Stimulated activated CD4-positive, alpha-beta T cell treated with anti-CD3 and anti-CD28 coated beads, Interleukin-1b, Interleukin-23, amount 100 ng/mL, for 24 hours (primary cell): ENCODE data around the gene BMP7.
"Not testable (repeated sequence)": the region's sequence is repeated elsewhere in the genome, so short reads cannot be mapped to it uniquely, and the experiment has no call there.

Source experiments
- DNase-seq, 4 experiments: peaks; one replicate each; pipeline ENCODE4 v3.0.0-alpha.2; 2020; ENCODE audit warnings: low read depth in 4 of 4, low spot score in 1 of 4

Gene BMP7

DNA sequence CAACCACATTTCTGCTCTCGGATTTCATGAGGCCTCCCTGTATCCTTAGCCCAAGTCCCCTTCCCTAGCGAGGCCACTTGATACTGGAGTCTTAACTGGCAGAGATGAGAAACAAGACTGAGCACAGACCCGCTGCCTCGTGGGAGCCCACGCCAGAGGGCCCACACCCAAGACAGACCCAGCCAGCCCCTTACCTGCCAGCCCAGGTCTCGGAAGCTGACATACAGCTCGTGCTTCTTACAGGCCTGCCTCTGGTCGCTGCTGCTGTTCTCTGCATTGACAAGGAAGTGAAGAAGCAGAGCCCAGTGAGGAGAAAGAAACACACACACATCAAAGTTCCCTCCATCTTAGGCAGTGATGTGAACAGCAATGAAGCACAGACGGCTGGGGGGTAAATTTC lies 91.7 kb downstream of the BMP7 start:
- DNase-seq = no peak

DNA sequence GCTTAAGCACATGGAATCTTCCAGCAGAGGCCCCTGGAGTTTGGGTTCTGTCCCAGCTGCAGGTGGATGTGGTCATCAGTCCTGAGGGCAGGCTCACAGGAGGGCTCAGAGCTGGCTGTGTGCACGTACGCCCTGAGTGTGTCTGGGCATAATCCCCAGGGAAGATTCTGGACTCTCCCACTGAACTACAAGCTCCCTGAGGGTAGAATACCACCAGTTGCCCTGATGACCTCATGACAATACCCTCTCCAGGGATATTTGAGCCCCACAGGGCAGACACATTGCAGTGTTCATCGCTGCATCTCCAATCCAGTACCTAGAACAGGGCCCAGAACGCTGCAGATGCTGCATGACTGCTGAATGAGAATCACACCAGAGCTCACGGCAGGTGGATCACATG lies 92.5 kb downstream of the BMP7 start:
- no peak for DNase-seq

DNA sequence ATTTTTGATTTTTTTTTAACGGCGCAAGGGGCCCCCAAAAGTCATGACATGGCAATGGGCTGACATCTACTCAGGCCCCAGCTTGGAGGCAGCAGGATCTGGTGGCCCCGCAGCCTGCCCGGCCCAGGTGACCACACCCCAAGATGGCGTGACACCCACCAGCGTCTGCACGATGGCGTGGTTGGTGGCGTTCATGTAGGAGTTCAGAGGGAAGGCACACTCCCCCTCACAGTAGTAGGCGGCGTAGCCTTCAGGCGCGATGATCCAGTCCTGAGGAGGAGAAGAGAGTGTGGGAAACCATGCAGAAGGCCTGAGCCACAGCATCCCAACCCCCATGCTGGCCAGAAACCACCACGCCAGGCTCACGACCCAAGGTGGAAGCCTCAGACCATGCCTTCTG lies 93.4 kb downstream of the BMP7 start:
- DNase-seq = no peak

DNA sequence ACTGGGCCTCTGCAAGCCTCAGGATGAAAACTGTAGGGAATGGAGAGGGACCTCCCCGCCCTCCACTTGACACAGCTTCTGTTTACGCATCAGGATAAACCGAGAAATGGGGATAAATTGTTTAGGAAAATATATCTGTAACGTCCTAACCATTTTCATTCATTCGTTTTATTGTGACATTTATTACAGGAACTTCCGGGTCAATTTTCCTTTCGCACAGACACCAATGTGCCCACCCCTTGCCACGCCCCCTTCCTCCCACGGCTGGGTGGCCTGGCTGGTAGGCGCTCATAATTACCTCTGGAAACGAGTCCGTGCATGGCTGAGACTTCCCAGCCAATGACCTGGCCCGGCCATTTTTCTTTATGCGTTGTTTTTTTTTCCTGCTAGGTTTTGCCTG lies 96.1 kb downstream of the BMP7 start:
- no peak for DNase-seq

DNA sequence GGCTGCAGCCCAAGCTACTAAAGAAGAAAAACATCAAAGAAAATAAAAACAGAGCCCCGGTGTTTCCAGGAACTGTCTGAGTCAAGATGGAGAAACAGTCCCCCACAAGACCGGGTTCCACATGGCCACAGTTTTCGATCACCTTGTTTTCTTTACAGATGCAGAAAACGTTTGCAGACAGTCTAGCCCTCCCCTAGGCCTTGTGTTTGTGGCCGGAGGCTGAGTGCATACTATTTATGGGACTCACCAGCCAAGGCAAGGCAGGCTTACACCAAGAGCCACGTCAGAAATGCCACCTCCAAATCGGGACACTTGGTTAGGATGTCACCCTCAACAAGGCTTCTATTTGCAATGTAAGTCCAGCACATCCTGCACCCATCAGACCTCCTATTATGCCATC lies 97.3 kb downstream of the BMP7 start:
- DNase-seq = no peak

DNA sequence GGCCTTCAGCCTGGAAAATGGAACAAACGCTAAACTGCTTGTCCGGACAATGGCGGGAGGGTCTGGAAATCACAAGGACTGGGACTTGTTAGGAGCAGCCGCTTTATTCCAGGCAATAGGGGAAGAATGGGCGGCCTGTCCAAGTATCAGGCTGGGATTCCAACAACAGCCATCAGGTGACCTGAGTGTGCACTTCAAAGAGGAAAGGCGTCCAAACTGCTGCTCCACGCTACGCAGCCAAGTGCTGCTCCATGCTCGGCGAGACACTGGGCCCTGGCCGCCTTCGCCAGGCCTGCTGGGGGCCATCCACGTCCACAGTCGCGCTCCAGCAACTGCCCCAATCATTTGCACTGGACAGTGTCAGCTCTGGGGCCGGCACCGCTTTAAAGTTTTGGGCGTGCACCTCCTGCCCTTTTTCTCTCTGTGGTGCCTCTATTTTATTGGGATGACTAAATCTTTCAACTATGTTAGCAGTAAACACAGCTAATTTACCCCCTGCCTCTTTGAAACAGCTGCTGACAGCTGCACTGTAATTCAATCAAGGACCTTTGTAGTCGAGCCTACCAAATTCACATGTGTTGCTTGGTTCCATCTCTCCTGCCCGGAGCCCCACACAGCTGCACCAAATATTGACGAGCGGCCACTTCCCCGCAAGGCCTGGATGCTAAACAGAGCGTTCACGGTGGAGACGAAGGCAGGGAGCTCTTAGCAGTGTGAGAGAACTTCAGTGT lies 98.3 kb downstream of the BMP7 start:
- no peak for DNase-seq

DNA sequence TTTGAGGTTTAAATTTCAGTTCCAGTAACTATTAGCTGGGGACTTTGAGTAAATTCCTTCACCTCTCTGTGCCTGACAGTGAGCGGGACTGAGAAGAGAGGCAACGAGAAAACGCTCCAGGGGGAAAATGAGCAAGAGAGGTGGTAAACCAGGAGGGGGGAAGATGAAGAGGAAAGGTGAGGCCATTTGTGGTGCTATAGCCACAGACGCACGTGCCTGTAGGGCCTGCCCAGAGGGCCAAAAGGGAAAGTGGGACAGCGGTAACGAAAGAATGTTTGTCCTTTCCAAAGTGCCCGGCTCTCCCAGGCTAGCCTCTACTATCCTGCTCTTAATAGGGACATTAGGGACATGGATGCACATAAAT lies 99.2 kb downstream of the BMP7 start:
- DNase-seq = no peak

DNA sequence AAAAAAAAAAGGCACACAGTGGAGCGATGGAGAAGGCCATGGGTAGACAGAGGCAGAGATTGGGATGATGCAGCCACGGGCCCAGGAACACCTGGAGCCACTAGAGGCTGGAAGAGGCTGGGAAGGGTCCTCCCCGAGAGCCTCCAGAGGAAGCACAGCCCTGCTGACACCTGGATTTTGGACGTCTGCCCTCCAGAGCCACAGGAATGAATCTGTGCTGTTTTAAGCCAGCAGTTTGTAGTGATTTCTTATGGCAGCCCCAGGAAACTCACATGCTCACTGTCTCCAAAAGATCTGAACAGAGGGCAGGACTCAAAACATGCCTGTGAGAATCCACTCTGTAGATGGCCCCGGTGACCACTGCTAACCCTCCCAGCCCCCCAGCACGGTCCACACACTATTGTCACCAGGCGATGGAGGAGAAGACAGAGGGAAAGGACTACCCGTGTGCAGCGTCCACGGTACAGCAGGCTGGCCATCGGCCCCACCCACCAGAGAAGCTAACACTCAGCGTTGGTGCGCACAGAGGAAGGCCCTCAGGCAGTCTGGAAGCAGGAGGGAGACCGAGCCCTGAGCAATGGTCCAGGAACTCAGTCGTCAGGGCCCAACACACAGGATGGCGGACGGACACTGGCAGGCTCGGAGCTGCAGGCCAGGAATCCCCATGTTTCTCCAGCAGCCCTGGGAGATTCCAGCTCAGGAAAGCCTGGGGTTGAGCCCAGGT lies 99.7 kb downstream of the BMP7 start:
- no peak for DNase-seq

DNA sequence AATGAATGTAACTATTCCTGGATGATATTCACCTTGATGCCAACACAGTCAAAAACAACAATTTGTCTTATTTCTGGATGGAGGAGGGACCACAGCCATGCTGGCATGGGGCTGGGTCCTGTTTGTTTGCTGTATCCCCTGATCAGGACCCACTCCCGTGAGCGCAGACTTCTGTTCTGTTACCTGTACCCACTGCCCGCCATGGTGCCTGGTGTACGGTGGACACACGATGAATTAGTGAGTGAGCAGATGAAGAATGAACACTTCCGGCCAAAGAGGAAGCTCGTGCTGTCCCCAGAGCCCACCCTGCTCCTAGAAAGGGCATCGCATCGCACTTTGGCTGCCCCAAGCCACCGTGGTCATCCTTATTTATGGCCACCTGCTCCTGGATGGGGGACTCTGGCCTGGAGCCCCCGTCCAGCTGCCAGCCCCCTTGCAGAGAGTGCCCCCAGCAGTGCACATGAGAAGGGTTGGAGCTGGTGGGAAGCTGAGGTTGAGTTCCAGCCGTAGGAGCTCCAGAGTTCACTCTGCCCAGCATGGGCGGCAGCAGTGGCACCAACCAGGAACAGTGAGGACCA lies 100.9 kb downstream of the BMP7 start:
- DNase-seq = no peak

DNA sequence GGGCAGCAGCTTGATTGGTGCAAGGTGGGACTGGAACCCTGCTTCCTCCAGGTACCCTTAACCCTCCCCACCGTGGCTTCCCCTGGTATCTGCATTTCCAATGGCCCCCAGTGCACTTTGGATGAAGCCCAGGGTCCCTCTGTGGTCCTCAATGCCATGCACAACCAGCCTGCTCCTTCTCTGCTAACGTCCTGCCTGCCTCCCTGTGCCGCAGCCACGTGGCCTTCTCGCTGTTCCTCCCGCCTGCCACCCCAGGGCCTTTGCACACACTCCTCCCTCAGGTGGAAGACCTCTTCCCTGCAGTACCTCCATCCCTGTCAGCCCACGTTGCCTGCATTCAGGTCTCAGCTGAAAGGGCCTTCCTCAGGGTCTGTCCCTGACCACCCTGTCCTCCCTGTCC lies 101.6 kb downstream of the BMP7 start:
- no peak for DNase-seq

DNA sequence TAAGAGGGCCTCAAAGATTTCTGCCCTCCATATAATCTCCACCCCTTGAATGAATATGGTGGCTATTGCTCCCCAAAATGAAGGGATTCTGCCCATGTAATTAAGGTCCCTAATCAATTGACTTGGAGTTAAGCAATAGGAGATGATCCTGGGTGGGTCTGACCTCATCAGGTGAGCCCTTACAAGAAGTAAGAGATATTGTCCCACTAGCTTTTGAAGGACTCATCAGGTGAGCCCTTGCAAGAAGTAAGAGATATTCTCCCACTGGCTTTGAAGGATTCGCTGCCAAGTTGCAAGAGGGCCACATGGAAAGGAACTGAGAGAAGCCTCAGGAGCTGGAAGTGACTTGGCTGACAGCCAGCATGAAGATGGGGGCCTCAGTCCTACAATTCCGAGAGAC lies 103.4 kb downstream of the BMP7 start:
- no peak for DNase-seq

DNA sequence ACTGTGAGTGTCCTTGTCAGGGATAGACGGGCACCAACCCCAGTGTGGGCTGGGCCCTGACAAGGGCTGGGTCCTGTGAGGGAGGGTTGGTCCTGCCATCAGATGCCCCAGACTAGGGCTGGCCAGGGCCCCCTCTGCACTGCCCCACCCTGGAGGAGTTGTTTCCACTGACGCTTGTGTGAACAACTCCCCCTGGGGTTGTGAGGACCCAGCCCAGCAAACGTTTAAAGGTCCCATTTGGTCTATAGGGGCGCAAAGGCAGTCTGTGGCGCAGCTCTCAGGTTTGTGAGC lies 104.1 kb downstream of the BMP7 start:
- no peak for DNase-seq

DNA sequence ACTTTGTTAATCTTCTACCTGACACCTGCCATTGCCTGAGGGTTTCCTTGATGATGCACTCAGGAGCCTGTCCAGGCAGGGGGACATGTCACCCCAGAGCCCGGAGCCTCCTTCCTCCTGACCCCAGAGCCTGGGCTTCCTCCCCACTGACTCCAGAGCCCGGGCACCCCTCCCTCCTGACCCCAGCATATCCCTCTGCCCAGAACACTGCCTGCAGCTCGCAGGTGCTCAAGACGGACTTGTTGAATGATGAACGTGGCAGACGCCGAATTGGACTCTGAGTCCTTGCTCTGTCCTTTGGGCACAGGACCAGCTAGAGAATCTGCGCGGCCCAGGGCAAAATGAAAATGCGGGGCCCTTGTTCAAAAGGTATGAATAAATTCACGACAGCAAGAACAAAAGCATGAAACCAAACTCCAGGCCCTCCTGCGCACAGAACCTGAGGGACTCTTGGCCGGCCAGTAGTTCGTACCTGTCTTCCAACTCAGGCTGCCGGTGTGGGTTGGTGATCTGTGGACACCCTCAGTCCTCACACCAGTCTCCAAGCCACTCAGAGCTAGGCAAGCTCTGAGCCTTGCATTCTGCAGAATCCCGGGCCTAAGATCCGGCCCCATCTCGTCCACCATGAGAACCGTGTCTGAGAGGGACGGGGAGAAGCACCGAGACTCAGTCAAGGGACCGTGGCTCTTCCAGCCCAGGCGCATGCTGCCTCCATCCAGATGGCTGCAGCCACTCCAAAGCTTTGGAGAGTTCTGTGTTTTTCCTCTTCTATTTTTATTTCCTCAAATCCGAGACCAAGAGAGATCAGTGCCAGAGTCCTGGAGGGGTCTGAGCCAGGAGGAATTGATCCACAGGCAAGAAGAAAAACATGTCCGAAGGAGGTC lies 104.7 kb downstream of the BMP7 start:
- DNase-seq = no peak

DNA sequence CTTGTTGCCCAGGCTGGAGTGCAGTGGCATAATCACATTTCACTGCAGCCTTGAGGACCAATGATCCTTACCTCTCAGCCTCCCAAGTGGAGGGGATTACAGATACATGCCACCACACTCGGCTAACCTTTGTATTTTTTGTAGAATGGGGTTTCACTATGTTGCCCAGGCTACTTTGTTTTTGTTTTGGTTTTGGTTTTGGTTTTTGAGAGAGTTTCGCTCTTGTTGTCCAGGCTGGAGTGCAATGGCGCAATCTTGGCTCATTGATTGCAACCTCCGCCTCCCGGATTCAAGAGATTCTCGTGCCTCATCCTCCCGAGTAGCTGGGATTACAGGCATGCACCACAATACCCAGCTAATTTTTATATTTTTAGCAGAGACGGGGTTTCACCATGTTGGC lies 105.5 kb downstream of the BMP7 start:
- DNase-seq = no peak

DNA sequence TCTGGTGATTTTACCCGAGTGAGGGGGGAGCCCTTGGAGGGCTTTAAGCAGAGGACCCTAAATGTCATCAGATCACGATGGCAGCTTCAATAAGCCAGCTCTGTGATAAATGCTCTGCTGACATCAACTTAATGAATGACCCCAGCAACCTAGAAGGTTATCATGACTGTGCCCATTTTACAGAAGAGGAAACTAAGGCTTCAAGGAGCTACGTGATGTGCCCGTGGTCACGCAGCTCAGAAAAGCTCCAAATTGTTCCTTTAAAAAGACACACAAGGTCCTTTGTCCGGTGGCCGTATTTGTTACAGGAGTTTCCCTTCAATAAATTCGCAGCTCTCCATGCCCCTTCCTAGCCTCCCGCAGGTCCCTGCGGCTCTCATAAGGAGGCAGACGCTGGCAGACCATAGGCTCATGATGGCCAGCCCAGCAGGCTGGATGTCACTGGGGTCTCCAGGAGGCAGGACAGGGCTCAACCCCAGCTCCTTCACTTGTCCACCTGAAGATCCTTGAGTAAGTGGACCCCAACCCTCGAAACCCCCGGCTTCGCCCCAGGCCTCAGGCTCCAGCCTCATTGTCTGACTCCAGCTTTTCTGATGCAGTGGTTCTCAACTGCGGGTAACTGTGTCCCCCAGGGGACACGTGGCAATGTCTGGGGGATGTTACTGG lies 106.4 kb downstream of the BMP7 start:
- DNase-seq = no peak

DNA sequence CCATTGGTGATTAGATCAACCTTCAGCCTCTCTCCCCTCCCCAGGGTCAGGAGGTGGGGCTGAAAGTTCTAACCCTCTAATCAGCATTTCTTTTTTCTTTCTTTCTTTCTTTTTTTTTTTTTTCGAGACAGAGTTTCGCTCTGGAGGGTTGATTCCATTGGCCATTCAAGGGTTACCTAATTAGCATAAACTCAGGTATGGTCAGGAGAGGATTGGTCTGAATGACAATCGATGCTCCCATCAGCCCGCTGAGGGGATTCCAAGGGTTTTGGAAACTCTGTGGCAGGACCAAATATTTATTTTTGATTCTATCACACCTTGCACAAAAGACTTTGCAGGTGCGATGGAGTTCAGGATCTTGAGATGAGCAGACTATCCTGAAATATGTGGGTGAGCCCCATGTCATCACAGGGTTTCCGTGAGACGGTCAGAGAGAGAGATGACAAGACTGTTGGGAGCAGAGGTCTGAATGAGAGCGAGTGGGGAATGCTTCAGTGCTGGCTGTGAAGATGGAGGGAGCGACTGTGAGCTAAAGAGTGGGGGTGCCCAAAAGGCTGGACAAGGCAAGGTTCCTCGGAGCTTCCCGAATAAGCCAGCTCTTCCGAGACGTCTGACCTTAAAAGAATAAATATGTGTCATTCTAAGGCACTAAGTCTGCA lies 107.1 kb downstream of the BMP7 start:
- DNase-seq = no peak

DNA sequence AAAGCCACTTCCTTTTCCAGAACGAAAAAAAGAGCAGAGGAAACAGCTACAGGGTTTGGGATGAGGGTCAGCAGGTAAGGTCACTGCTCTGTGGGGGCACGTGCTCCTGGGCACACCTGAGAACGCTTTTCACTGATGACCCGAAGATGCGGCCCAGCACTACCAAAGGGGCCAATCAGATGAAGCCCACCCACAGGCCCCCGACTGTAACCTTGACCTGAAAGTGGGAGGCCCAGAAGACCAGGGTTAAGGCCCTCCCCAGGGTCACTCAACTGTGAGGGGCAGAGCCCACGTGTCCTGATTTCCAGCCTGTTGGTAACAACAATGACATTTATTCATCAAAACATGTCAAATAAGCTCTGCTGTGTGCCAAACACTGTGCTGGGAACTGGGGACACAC lies 108.0 kb downstream of the BMP7 start:
- no peak for DNase-seq

DNA sequence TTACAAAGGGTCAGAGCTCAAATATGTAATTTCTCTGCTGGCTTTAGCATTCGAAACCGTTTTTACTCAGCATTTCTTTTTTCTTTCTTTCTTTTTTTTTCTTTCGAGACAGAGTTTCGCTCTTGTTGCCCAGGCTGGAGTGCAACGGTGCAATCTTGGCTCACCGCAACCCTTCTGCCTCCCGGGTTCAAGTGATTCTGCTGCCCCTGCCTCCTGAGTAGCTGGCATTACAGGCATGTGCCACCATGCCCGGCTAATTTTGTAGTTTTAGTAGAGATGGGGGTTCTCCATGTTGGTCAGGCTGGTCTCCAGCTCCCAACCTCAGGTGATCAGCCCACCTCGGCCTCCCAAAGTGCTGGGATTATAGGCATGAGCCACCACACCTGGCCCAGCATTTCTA lies 108.7 kb downstream of the BMP7 start:
- not testable (repeated sequence) for DNase-seq

DNA sequence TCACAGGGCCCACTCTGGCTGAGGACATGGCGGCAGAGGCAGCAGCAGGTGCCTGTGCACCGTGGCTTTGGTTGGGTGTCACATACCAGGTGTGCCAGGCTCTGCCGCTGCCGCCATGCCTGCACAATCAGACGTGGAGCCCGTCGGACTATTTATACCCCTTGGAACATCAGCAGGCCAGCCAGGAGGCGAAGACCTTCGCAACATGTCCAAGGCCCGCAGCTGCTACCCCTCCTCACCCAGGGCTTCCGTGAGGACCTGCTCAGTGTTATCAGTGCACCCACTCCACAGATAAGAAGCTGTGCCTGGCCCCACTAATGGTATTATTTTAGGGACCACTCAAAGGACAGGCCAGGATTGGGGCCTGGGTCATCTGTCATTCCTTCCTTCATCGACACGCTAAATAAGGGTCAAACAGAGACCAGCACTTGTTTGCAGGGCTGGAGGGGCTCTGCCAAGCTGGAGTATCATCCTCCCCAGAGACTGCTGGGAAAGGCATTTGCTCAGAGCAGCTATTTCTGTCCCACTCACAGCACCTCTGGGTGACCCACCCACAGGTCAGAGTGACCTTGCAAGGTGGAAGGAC lies 109.2 kb downstream of the BMP7 start:
- DNase-seq = no peak

DNA sequence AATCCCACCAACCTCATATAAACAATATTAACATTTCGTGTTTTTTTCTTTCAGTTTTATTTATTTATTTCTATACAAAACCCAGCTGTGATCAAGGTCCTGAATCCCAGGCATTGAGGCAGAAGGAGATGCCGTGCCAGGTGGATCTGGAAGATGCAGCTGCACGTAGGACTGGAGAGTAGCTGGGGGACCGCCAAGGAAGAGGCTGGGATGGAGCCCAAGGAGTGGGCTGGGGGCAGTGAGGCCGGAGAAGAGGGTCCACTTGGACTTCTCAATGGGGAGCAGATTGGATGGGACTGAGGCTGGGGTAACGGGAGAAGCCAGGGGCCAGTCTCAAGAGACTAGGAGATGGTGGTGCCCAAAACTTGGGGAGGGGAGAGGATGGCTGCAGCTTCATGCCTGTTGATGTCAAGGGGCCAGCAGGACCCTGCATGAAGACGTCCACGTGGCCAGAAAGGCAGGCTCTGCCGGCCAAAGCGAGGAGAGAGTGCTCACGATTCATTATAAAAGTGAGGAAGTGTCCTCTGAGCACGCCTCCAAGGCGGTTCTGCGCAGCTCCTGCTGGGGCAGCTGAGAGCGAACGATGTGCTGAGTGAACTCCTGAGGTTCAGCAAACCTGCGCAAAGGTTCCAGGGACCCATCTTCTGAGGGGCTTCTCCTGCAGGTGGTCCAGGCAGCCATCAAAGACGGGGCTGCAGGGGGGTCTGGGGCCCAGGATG lies 110.3 kb downstream of the BMP7 start:
- no peak for DNase-seq
